Endometrial microvascular endothelial cells (primary cell): Measurements from ENCODE around the gene SCRG1. TPM values are rescaled to one million over a fixed set of nuclear protein-coding genes. Genes with fewer than 3 reads are reported as not detected.

Source experiments
- in situ Hi-C: cut with HindIII; loops from 2 replicates; pipeline ENCODE4 v1.10.0; 2017; ENCODE audit warnings: low sequenced_read_pairs, low pct_unique_long_range_greater_than_20kb; ENCODE audit errors: inconsistent ontology term
- total RNA-seq: library from RNA; depleted of rRNA; stranded (reverse); fragments of >200 nt; gene quantifications from one replicate; pipeline ENCODE4 v1.2.3, GENCODE V29; 2015; ENCODE audit errors: inconsistent ontology term

SCRG1 gene
- total RNA-seq = not detected

DNA sequence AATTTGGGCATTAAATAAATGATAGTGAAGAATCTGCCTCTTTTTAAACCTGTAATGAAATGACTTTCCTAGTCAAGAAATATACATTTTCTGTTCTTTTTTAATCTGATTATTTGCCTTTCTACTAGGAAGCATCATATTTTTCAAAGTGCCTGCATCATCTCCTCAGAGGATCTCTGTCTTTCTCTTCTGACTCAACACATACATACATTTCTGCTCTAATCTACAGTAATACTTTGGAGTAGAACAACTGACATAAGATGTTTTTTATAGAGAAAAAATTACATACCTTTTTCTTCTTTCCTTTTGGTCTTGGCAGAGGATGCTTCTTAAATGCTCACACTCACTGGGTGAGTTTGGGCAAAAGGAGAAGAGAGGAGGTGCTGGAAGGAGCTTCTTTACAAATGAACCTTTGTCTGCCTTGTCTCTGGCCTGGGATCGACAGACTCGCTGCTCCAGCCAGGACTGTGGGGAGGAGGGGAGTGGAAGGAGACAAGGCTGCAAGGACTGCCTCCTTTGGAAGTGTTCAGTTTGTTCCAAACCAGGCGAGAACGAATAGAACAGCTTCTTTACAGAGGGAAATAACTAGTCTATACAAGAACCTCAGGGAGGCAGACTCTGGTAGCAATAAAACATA is at the start of gene SCRG1:
TSS of gene SCRG1 (minus strand) at position 338 of the 637 bp plus-strand sequence. CDS start 7,702 bp downstream, outside the sequence.
- in situ Hi-C loops = no loop called here

DNA sequence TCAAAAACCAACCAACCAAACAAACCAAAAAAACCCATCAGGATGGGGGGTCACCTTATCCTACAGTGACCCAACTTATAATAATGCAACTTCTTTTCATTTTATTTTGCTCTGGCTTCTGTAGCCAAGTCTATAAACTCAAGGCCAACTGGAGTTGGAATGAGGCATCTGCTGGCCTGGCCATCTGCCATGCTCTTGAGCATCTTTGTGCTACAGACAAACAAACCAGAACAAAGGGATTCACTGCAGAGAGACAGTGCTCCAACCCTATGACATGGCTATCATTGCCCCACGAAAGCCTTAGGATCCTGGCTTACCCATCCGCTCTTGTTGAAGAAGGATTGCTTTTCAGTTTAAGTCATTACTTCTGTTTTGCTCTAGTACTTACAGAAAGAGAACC is 49.2 kb upstream of the SCRG1 start:
- in situ Hi-C loops = no loop called here

DNA sequence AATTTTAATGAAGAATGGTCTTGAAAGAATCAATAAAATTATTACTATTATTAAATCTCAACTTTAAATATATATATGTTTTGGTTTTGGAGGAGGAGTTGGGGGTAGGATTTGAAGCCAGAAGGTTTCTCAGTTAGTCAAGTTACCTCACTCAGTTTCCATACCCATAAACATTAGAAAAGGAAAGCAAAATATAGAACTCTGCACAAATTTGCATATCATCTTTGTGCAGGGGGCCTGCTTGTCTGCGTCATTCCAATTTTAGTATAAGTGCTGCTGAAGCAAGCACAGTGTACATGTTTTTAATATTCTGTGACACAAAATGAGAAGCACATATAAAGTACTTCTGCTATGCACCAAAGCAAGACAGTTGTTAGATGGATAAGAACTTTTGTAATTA is 47.5 kb upstream of the SCRG1 start:
- in situ Hi-C loops = no loop called here

DNA sequence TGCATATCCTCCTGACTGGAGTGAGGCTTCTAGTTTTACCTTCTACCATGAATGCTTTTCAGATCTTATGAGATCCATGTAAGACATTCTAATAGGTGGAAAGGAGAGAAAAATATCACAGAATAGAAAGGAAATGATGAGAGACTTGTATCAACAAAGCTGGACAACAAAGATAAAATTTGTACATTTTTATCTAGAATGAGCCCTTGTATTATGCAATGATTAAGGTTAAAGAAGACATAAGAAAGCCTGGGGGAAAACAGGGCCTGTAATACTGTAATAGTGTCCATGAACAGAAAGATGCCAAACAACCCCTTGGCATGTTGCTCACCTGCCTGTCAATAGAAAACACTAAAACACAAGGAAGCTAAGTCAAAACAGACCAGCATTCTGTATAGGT is 44.2 kb upstream of the SCRG1 start:
- in situ Hi-C loops = no loop called here

- in situ Hi-C loops = no loop called here
Observed at GRCh38 chr4:173442223-173442932, 43.5 kb upstream of the SCRG1 start.

DNA sequence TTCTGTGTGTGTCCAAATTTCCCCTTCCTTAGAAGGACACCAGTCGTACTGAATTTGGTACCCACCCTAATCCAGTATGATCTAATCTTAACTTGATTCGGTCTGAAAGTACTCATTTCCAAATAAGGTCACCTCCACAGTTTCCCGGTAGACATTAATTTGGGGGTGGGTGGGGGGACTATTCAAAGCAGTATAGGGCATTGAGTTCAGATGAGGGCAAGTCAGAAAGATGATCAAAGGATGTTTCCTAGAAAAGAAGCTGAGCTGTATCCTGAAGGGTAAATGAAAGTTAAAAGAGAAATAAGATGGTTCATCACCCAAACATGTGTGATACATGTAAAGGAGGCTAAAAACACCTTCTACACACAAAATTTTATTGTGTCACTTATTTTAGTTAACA is 42.0 kb upstream of the SCRG1 start:
- in situ Hi-C loops = no loop called here

GRCh38 chr4:173436771-173437265 is 37.9 kb upstream of the SCRG1 start:
- in situ Hi-C loops = no loop called here

DNA sequence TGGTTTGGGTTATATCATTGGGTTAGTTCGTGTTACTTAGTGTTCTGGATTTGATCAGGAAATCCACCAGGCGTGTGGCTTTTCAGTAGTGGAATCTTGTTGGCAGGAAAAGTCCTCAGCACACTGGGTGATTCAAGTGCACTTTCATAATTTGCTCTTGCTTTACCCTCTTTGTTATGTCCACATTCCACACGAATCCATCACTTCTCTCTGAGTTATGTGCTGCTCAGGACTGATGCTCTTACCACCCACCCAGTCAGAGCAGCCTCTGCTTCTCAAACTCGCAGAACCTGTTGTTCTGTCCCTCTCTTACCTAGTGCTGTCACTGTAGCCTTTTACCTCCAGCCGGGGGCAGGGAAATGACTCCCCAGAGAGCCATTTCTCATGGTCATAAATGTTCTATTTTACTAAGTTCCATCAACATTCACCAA is 37.2 kb upstream of the SCRG1 start:
- in situ Hi-C loops = no loop called here

GRCh38 chr4:173434231-173434630 is 35.3 kb upstream of the SCRG1 start:
- in situ Hi-C loops = no loop called here

- in situ Hi-C loops = no loop called here
Observed at GRCh38 chr4:173433447-173433846, 34.5 kb upstream of the SCRG1 start.

GRCh38 chr4:173432430-173432829 is 33.5 kb upstream of the SCRG1 start:
- in situ Hi-C loops = no loop called here

DNA sequence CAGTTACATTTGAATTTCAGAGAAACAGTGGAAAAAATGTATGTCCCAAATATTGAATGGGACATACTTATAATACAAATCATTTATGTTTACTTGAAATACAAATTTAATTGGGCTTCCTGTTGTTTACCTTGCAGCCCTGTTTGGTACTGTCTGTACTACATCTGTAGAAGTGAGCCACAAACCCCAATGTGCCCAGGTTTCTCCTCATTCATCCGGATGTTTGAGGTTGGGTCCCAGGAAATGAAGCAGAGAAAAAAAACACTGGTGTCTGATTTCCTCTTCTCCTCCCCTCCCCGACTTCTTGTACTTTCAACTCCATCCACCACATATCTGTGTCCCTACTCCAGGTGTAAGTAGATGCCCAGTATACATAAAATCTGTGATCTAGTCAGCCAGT is 27.1 kb upstream of the SCRG1 start:
- in situ Hi-C loops = no loop called here

GRCh38 chr4:173424899-173425805 is 26.2 kb upstream of the SCRG1 start:
- in situ Hi-C loops = no loop called here

DNA sequence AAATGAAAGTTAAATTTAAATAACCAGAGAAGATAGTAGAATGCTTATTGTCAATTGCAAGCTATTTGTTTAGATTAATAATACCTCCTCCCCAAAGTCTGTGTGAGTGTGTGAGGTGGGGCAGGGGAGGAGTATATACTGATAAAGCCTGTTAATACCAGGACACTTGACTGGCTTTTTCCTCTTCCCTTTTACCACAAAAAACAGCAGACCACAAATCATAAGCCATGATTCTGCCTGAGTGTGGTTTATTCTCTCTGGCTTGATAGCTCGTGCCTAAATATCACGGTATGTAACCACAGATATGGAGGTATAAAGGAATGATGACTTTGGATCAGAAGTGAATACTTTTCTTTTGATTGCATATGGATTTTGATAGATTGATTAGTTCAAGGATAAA is 21.9 kb upstream of the SCRG1 start:
- in situ Hi-C loops = no loop called here

DNA sequence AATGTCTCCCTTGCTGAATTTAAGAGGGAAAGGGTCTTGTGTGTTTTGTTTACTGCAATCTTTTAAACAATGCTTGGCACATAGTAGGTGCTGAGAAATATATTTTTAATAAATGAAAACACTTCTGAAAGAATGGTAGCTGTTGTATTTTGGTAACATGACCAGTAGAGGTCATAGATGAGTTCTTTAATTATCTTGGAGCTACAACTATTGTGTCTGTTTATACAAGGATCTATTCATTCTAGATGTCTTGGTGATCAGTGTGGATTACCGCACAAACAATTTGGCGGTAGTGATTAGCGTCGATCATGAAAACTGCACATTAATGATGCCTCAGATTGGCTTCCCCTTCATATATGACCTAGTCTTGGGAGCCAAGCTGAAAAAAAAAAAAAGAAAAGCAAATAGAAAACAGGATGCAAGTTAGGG is 21.4 kb upstream of the SCRG1 start:
- in situ Hi-C loops = no loop called here

- in situ Hi-C loops = no loop called here
Observed at GRCh38 chr4:173418639-173419038, 19.7 kb upstream of the SCRG1 start.

DNA sequence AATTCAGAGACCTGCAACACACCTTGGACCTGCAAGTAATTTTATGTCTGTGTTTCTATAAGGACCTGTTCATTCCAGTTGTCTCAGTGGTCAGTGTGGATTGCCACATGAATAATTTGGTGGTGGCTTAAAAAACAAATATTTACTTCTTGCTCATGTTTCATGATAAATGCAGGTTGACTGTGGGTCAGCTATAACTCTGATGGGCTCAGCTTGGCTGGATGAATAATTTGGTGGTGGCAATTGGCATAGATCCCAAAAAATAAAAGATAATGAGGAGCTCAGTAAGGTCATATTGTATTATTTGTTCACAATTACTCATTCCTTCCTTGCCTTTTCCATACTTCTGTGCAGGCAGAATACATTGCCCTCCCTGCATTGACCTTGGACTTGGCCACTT is 18.9 kb upstream of the SCRG1 start:
- in situ Hi-C loops = no loop called here

GRCh38 chr4:173415885-173416653 is 17.2 kb upstream of the SCRG1 start:
- in situ Hi-C loops = no loop called here

- in situ Hi-C loops = no loop called here
Observed at GRCh38 chr4:173415092-173415491, 16.2 kb upstream of the SCRG1 start.
